NCI-H2171 treated with DMSO at 0.1 percent for 48 hours (cell line): ENCODE data around the gene PCDH9.

Source experiments
- DNase-seq: peaks from one replicate; lab custom pipeline; 2025; lab: John Stamatoyannopoulos, UW

Gene PCDH9

GRCh38 chr13:67229481-67230403 is at the start of gene PCDH9:
Gene PCDH9 (minus strand): TSS chr13:67230336. CDS start chr13:67228440, 1,896 bp downstream.
- DNase-seq: peak; percentile 44

- DNase-seq: no peak
Measured at GRCh38 chr13:67278235-67278634, 48.1 kb upstream of the PCDH9 start.

- no peak for DNase-seq
Measured at GRCh38 chr13:67277581-67277980, 47.4 kb upstream of the PCDH9 start.

GRCh38 chr13:67275351-67275960 is 45.3 kb upstream of the PCDH9 start:
- DNase-seq: peak; percentile 38

GRCh38 chr13:67273001-67273400 is 42.9 kb upstream of the PCDH9 start:
- DNase-seq: no peak

- DNase-seq: no peak
Measured at GRCh38 chr13:67267136-67267535, 37.0 kb upstream of the PCDH9 start.

GRCh38 chr13:67259208-67259607 is 29.1 kb upstream of the PCDH9 start:
- no peak for DNase-seq

GRCh38 chr13:67258482-67258881 is 28.3 kb upstream of the PCDH9 start:
- no peak for DNase-seq

- no peak for DNase-seq
Measured at GRCh38 chr13:67238861-67239260, 8.7 kb upstream of the PCDH9 start.

- DNase-seq: peak; percentile 60
Measured at GRCh38 chr13:67238277-67238859, 8.2 kb upstream of the PCDH9 start.

- DNase-seq: no peak
Measured at GRCh38 chr13:67235265-67235664, 5.1 kb upstream of the PCDH9 start.

GRCh38 chr13:67232384-67232783 is 2.2 kb upstream of the PCDH9 start:
- DNase-seq: no peak

GRCh38 chr13:67231289-67232000 is 1.3 kb upstream of the PCDH9 start:
- peak; percentile 58 for DNase-seq

- DNase-seq: peak; percentile 97
Measured at GRCh38 chr13:67230404-67231288, 510 bp upstream of the PCDH9 start.

GRCh38 chr13:67228916-67229315 is 1.2 kb downstream of the PCDH9 start:
- no peak for DNase-seq

GRCh38 chr13:67228031-67228430 is 2.1 kb downstream of the PCDH9 start:
- DNase-seq: no peak

- no peak for DNase-seq
Measured at GRCh38 chr13:67227131-67227983, 2.8 kb downstream of the PCDH9 start.

- no peak for DNase-seq
Measured at GRCh38 chr13:67226696-67227095, 3.4 kb downstream of the PCDH9 start.

- DNase-seq: peak; percentile 46
Measured at GRCh38 chr13:67225252-67226159, 4.6 kb downstream of the PCDH9 start.
